Panc1 (cell line): ENCODE measurements around the gene PXMP2. TPM values are rescaled to one million over a fixed set of nuclear protein-coding genes. Genes with fewer than 3 reads are reported as not detected.

Experiments used
- ATAC-seq: fragments of 200-7000 bp; cut with Tn5 transposase; 2 replicates; pipeline ENCODE4 v1.9.1; 2020; ENCODE audit warnings: mild to moderate bottlenecking, moderate library complexity
- BruUV-seq: library from RNA; stranded (reverse); fragments of 400-500 nt; replicated peaks from 2 replicates; lab custom pipeline; 2021; lab: Mats Ljungman, UMichigan
- CTCF ChIA-PET: fragments of 300-600 bp; sonication (Branson Sonifier 250); formaldehyde crosslinking; loops from one replicate; lab custom pipeline; 2022; ENCODE audit warnings: antibody characterized with exemption; lab: Charles Lee
- POLR2A ChIA-PET: fragments of 300-600 bp; sonication (Branson Sonifier 250); formaldehyde crosslinking; loops from one replicate; lab custom pipeline; 2022; ENCODE audit warnings: antibody characterized with exemption; lab: Charles Lee
- DNase-seq: peaks from one replicate; pipeline ENCODE4 v3.0.0-alpha.2; 2010; ENCODE audit warnings: low read depth, low spot score
- H3K27ac ChIP-seq: 2 replicates; pipeline ENCODE4 v1.5.1; 2011; ENCODE audit warnings: mild to moderate bottlenecking, low read length, inconsistent platforms
- H3K27me3 ChIP-seq: fragments of 200-500 bp; sonication (Bioruptor generic); 2 replicates; pipeline ENCODE4 v1.6.0; 2014; ENCODE audit warnings: low read length, inconsistent platforms; ENCODE audit not compliant: control insufficient read depth, insufficient read depth
- H3K36me3 ChIP-seq: fragments of 200-500 bp; sonication (Bioruptor generic); 2 replicates; pipeline ENCODE4 v1.5.1; 2014; ENCODE audit warnings: inconsistent platforms, mild to moderate bottlenecking, low read length, moderate library complexity; ENCODE audit not compliant: control insufficient read depth, insufficient read depth
- H3K4me1 ChIP-seq: 2 replicates; pipeline ENCODE4 v1.5.1; 2011; ENCODE audit warnings: inconsistent platforms, mild to moderate bottlenecking, low read length, moderate library complexity; ENCODE audit not compliant: control insufficient read depth, insufficient read depth
- H3K4me3 ChIP-seq, 2 experiments: 2 replicates each; pipeline ENCODE4 v1.5.1; 2011 to 2012; ENCODE audit warnings: low read depth in 2 of 2, low read length in 2 of 2, mild to moderate bottlenecking in 2 of 2, inconsistent platforms in 1 of 2, moderate library complexity in 1 of 2
- H3K9me3 ChIP-seq: fragments of 200-500 bp; sonication (Bioruptor generic); 2 replicates; pipeline ENCODE4 v1.5.1; 2014; ENCODE audit warnings: low read depth, mild to moderate bottlenecking, inconsistent platforms, low read length, moderate library complexity; ENCODE audit not compliant: control insufficient read depth, insufficient read depth
- CTCF ChIP-seq: fragments of 450-650 bp; IDR thresholded peaks from 2 replicates; pipeline ENCODE4 v1.5.1; 2017; ENCODE audit warnings: mild to moderate bottlenecking
- POLR2AphosphoS5 ChIP-seq: IDR thresholded peaks from 2 replicates; pipeline ENCODE4 v1.6.1; 2012; ENCODE audit warnings: mild to moderate bottlenecking, low read depth, low read length, moderate library complexity
- SIN3A ChIP-seq: IDR thresholded peaks from 2 replicates; pipeline ENCODE4 v1.6.1; 2012; ENCODE audit warnings: low read depth, mild to moderate bottlenecking, low read length, moderate library complexity, borderline replicate concordance; ENCODE audit not compliant: insufficient read depth
- TCF7L2 ChIP-seq: IDR thresholded peaks from 2 replicates; pipeline ENCODE4 v1.6.1; 2011; ENCODE audit warnings: mild to moderate bottlenecking, low read depth, low read length, inconsistent platforms
- in situ Hi-C: cut with HindIII; loops from 2 replicates; pipeline ENCODE4 v1.10.0; 2016; ENCODE audit warnings: low sequenced_read_pairs, low pct_unique_long_range_greater_than_20kb
- intact Hi-C: fragments of 100-400 bp; cut with micrococcal nuclease; formaldehyde crosslinking; loops from one replicate; pipeline ENCODE4 v1.10.0; 2022; ENCODE audit not compliant: unreplicated experiment
- total RNA-seq: library from RNA; stranded (reverse); gene quantifications from one replicate; pipeline ENCODE4 v1.2.1, GENCODE V29; 2021; ENCODE audit not compliant: unreplicated experiment
- TF ChIP-seq, protein P1 (sequence below), 2 experiments: IDR thresholded peaks; 2 replicates each; pipeline ENCODE4 v1.6.1; 2011 to 2012; ENCODE audit warnings: low read depth in 2 of 2, control low read depth in 1 of 2, low read length in 1 of 2, mild to moderate bottlenecking in 1 of 2, moderate library complexity in 1 of 2; ENCODE audit not compliant: insufficient read depth in 1 of 2

The PXMP2 gene
- total RNA-seq, 1 experiment from 2014 or later, result 21.3 TPM

- Histone ChIP-seq H3K27me3 (no peaks in the 10 kb centered on the region), H3K4me3 (no peak overlapping the region), H3K4me1 (peaks cover 3% of the 10 kb centered on the region; the same call in 1 of the 2 replicates), H3K36me3 (no peaks in the 10 kb centered on the region), H3K9me3 (no peaks in the 10 kb centered on the region), H3K27ac (no peak overlapping the region)
- ChIA-PET CTCF (no interaction called here), POLR2A (interaction anchor here (0.6 kb wide), 1 partner anchor 8 kb away, joined by 3 read pairs; no protein-coding TSS in a partner anchor)
- no TSS peak for BruUV-seq
- TF ChIP-seq POLR2AphosphoS5 (no peak), TCF7L2 (no peak), SIN3A (no peak), CTCF (no peak)
- TF ChIP-seq, protein P1, sequence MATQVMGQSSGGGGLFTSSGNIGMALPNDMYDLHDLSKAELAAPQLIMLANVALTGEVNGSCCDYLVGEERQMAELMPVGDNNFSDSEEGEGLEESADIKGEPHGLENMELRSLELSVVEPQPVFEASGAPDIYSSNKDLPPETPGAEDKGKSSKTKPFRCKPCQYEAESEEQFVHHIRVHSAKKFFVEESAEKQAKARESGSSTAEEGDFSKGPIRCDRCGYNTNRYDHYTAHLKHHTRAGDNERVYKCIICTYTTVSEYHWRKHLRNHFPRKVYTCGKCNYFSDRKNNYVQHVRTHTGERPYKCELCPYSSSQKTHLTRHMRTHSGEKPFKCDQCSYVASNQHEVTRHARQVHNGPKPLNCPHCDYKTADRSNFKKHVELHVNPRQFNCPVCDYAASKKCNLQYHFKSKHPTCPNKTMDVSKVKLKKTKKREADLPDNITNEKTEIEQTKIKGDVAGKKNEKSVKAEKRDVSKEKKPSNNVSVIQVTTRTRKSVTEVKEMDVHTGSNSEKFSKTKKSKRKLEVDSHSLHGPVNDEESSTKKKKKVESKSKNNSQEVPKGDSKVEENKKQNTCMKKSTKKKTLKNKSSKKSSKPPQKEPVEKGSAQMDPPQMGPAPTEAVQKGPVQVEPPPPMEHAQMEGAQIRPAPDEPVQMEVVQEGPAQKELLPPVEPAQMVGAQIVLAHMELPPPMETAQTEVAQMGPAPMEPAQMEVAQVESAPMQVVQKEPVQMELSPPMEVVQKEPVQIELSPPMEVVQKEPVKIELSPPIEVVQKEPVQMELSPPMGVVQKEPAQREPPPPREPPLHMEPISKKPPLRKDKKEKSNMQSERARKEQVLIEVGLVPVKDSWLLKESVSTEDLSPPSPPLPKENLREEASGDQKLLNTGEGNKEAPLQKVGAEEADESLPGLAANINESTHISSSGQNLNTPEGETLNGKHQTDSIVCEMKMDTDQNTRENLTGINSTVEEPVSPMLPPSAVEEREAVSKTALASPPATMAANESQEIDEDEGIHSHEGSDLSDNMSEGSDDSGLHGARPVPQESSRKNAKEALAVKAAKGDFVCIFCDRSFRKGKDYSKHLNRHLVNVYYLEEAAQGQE (IDR thresholded peaks at IDR 0.05; ENCODE audit: insufficient read depth in 1 of 2, low read depth in 2 of 2, low read length in 1 of 2), result no peak
- DNase-seq, result no peak
- in situ Hi-C loops (no loop called here), intact Hi-C loops (no loop called here)
- no peak for ATAC-seq
These were observed 16.3 kb downstream of the PXMP2 start for GRCh38 chr12:132703641-132704040.

- Histone ChIP-seq H3K4me1 (peaks cover 4% of the 10 kb centered on the region; the same call in 1 of the 2 replicates), H3K27me3 (no peaks in the 10 kb centered on the region), H3K9me3 (no peaks in the 10 kb centered on the region), H3K27ac (no peak overlapping the region), H3K36me3 (no peaks in the 10 kb centered on the region), H3K4me3 (no peak overlapping the region)
- no peak for TF ChIP-seq CTCF
- TF ChIP-seq SIN3A, result no peak
- TF ChIP-seq, protein P1 (IDR thresholded peaks at IDR 0.05; ENCODE audit: insufficient read depth in 1 of 2, low read depth in 2 of 2, low read length in 1 of 2), result no peak
- no peak for TF ChIP-seq TCF7L2
- no peak for TF ChIP-seq POLR2AphosphoS5
- ChIA-PET CTCF (no interaction called here), POLR2A (no interaction called here)
- in situ Hi-C loops (no loop called here), intact Hi-C loops (no loop called here)
- DNase-seq, result no peak
- ATAC-seq, result no peak
- BruUV-seq, result no TSS peak
These were observed 19.9 kb downstream of the PXMP2 start for GRCh38 chr12:132707241-132707640.
